BLaER1 (cell line): Measurements from ENCODE around the gene CHRNB4.

Source experiments
- H3K27ac ChIP-seq: shearing (Covaris generic); formaldehyde crosslinking; 2 replicates; pipeline ENCODE4 v1.8.1; 2022
- H3K27me3 ChIP-seq: shearing (Covaris generic); formaldehyde crosslinking; 2 replicates; pipeline ENCODE4 v1.8.1; 2022
- H3K36me3 ChIP-seq: shearing (Covaris generic); formaldehyde crosslinking; 2 replicates; pipeline ENCODE4 v1.8.1; 2022
- H3K4me1 ChIP-seq: shearing (Covaris generic); formaldehyde crosslinking; 2 replicates; pipeline ENCODE4 v1.8.1; 2022
- H3K4me2 ChIP-seq: shearing (Covaris generic); formaldehyde crosslinking; 2 replicates; pipeline ENCODE4 v1.8.1; 2022
- H3K4me3 ChIP-seq: shearing (Covaris generic); formaldehyde crosslinking; 2 replicates; pipeline ENCODE4 v1.8.1; 2022
- H3K9ac ChIP-seq: shearing (Covaris generic); formaldehyde crosslinking; 2 replicates; pipeline ENCODE4 v1.8.1; 2022
- H3K9me3 ChIP-seq: shearing (Covaris generic); formaldehyde crosslinking; 2 replicates; pipeline ENCODE4 v1.8.1; 2022
- H4K20me1 ChIP-seq: shearing (Covaris generic); formaldehyde crosslinking; 2 replicates; pipeline ENCODE4 v1.8.1; 2022
- Cebpa-rat ChIP-seq: shearing (Covaris generic); IDR thresholded peaks from 2 replicates; pipeline ENCODE4 v1.8.1; 2022

Gene CHRNB4

DNA sequence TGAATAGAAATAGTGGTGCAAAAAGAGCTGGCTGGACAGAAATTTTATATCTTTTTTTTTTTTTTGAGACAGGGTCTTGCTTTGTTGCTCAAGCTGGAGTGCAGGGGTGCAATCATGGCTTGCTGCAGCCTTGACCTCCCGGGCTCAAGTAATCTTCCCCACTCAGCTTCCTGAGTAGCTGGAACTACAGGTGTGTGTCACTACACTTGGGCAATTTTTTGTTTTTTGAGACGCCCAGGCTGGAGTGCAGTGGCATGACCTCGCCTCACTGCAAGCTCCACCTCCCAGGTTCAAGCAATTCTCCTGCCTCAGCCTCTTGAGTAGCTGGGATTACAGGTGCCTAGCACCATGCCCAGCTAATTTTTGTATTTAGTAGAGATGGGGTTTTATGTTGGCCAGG is 42.7 kb downstream of the CHRNB4 start:
- H3K36me3 ChIP-seq = peaks cover 49% of the 10 kb centered on the region
- no peak for TF ChIP-seq Cebpa-rat
- H3K27me3 ChIP-seq = no peaks in the 10 kb centered on the region
- H3K4me3 ChIP-seq = no peak overlapping the region
- no peaks in the 10 kb centered on the region for H3K9me3 ChIP-seq
- H3K4me1 ChIP-seq = no peaks in the 10 kb centered on the region
- no peak overlapping the region for H3K4me2 ChIP-seq
- no peak overlapping the region for H3K9ac ChIP-seq
- no peaks in the 10 kb centered on the region for H4K20me1 ChIP-seq
- no peak overlapping the region for H3K27ac ChIP-seq

DNA sequence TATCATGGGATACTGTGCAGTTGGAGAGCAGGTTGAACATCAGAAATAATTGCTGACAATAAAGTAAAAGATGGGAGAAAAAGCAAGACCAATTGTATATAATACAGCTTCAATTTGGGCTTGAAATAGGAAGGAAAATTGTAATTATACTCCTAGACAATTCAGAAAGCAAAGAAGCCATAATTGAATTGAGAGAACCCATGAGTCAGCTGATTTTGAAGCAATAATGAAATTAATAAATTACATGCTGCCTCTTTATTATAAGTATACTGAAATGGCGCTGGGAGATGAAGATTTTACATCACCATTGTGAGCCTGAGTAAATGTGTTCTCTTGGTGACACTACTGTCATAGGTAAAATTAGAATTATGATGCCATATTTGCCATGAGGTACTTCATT is 43.4 kb downstream of the CHRNB4 start:
- TF ChIP-seq Cebpa-rat = no peak

DNA sequence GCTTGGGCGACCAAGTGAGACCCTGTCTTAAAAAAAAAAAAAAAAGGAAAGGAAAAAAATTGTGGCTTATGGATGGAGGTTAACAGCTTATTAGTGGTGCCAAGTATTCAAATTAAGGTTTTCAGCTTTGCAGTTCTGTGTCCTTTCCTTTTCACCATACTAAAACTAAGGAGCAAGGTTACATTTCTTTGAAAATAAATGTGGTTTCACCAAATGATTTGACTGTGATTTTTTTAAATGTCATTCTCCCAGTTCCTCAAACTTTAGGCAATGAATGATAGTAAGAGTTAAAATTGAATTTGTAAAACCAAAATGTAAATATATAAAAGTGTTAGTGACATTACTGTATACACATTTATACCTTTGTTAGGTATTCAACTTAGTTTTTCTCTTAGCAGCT is 66.1 kb downstream of the CHRNB4 start:
- H4K20me1 ChIP-seq = peaks cover 26% of the 10 kb centered on the region
- no peak overlapping the region for H3K27ac ChIP-seq
- H3K36me3 ChIP-seq = no peaks in the 10 kb centered on the region
- no peaks in the 10 kb centered on the region for H3K27me3 ChIP-seq
- TF ChIP-seq Cebpa-rat = no peak
- H3K9ac ChIP-seq = no peak overlapping the region
- no peak overlapping the region for H3K4me2 ChIP-seq
- H3K4me3 ChIP-seq = no peak overlapping the region
- H3K9me3 ChIP-seq = no peaks in the 10 kb centered on the region
- H3K4me1 ChIP-seq = peaks cover 11% of the 10 kb centered on the region

More for the DNA sequence above, 43.4 kb downstream of the CHRNB4 start:
- H4K20me1 ChIP-seq = no peaks in the 10 kb centered on the region
- H3K4me3 ChIP-seq = no peak overlapping the region
- H3K27me3 ChIP-seq = no peaks in the 10 kb centered on the region
- peaks cover 55% of the 10 kb centered on the region for H3K36me3 ChIP-seq
- no peaks in the 10 kb centered on the region for H3K4me1 ChIP-seq
- no peak overlapping the region for H3K4me2 ChIP-seq
- H3K9ac ChIP-seq = no peak overlapping the region
- H3K27ac ChIP-seq = no peak overlapping the region
- H3K9me3 ChIP-seq = no peaks in the 10 kb centered on the region
